IPS-20b (cell line): ENCODE data around the gene TDRD3.
"Not testable (repeated sequence)": the region's sequence is repeated elsewhere in the genome, so short reads cannot be mapped to it uniquely, and the experiment has no call there.

ENCODE experiments used
- H3K27ac ChIP-seq: one replicate; pipeline ENCODE4 v1.5.1; 2013; ENCODE audit warnings: low read length
- H3K27me3 ChIP-seq: 2 replicates; pipeline ENCODE4 v1.6.1; 2013; ENCODE audit warnings: mild to moderate bottlenecking, low read length, inconsistent platforms; ENCODE audit not compliant: insufficient read depth
- H3K36me3 ChIP-seq: 2 replicates; pipeline ENCODE4 v1.6.1; 2013; ENCODE audit warnings: low read depth, mild to moderate bottlenecking, inconsistent platforms, low read length, moderate library complexity; ENCODE audit not compliant: insufficient read depth
- H3K4me1 ChIP-seq: 2 replicates; pipeline ENCODE4 v1.6.1; 2013; ENCODE audit warnings: mild to moderate bottlenecking, control low read depth, inconsistent platforms, low read length, moderate library complexity; ENCODE audit not compliant: insufficient read depth
- H3K4me3 ChIP-seq: 2 replicates; pipeline ENCODE4 v1.5.1; 2013; ENCODE audit warnings: mild to moderate bottlenecking, low read length, inconsistent platforms
- H3K9ac ChIP-seq: 2 replicates; pipeline ENCODE4 v1.6.1; 2013; ENCODE audit warnings: low read depth, mild to moderate bottlenecking, inconsistent platforms, low read length, moderate library complexity
- H3K9me3 ChIP-seq: 2 replicates; pipeline ENCODE4 v1.6.1; 2013; ENCODE audit warnings: mild to moderate bottlenecking, low read depth, low read length, inconsistent platforms; ENCODE audit not compliant: insufficient read depth

Gene TDRD3

DNA sequence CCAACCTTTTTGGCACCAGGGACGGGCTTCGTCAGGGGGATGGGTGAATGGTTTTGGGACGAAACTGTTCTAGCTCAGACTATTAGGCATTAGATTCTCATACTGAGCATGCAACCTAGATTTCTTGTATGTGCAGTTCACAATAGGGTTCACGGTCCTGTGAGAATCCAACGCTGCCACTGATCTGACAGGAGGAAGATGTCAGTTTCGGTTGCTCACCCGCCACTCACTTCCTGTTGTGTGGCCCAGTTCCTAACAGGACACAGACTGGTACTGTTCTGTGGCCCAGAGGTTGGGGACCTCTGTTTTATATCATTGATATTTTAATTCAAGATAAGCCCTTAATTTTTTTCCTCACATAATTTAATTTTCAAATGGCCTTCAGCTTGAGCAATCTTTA lies 26.7 kb upstream of the TDRD3 start:
- no peaks in the 10 kb centered on the region for H3K4me1 ChIP-seq
- H3K36me3 ChIP-seq, result no peaks in the 10 kb centered on the region
- H3K27me3 ChIP-seq, result no peaks in the 10 kb centered on the region
- no peak overlapping the region for H3K27ac ChIP-seq
- no peaks in the 10 kb centered on the region for H3K9me3 ChIP-seq
- H3K9ac ChIP-seq, result no peak overlapping the region
- H3K4me3 ChIP-seq, result no peak overlapping the region

DNA sequence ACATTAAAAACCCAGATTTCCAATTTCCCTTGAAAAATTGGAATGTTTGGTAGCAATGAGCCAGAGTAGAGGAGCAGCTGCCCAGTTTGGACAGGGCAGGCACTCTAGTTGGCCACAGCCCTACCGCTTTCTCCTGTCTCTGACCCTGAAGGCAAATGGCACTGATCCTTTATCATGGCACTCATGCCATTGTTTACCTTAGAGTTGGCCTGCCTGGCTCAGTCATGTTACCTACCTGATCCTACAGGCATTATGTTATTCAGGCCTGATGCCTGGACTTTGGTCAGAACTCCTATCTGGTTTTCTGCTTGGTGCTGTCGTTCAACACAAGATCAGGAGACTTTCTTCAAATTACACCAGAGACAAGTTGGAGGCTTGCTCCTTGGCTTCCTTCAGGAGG lies 24.9 kb upstream of the TDRD3 start:
- H3K27me3 ChIP-seq, result no peaks in the 10 kb centered on the region
- no peak overlapping the region for H3K9ac ChIP-seq
- H3K36me3 ChIP-seq, result no peaks in the 10 kb centered on the region
- no peak overlapping the region for H3K27ac ChIP-seq
- no peak overlapping the region for H3K4me3 ChIP-seq
- H3K4me1 ChIP-seq, result no peaks in the 10 kb centered on the region
- no peaks in the 10 kb centered on the region for H3K9me3 ChIP-seq

DNA sequence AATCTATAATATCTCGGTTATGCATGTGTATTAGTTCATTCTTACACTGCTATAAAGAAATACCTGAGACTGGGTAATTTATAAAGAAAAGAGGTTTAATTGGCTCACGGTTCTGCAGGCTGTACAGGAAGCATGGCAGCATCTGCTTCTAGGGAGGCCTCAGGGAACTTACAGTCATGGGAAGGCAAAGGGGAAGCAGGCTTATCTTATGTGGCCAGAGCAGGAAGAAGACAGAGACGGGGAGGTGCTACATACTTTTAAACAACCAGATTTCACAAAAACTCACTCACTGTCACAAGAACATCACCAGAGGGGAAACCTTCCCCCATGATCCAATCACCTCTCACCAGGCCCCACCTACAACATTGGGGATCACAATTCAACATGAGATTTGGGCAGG lies 17.7 kb upstream of the TDRD3 start:
- not testable (repeated sequence) for H3K27ac ChIP-seq, H3K4me3 ChIP-seq, H3K27me3 ChIP-seq, H3K36me3 ChIP-seq, H3K4me1 ChIP-seq, H3K9ac ChIP-seq, H3K9me3 ChIP-seq

DNA sequence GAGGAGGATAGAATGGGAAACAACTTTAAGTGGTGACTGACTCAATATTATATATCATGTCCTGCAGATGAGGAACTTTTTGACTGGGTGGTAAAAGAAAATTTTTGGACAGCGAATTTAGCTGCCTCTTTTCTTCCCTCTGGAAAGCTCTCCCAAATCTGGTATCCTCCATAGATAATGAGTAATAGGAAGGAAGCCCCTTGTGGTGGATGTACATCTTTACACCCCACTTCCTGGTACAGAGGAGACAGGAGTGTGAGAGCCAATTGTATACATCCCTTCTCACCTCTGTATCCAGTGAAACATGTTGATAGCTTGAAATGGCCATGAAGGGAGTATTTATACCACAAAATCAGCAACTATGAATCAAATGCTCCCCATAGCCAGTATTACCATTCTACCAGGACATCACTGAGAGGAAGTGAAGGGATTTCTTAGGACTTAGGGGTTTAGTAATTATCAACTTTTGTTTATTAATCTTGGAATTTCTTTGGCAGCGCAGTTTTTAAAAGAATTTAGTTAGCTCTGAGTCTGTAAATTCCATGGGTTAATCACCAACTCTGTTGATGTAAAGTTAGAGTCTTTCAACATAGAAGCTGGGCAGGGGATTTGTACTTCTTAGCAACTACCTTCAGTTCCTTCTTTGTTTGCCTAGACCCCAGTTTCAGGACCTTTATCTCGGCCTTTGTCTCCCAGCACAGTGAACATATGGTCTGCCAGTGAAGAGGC lies 17.0 kb upstream of the TDRD3 start:
- Histone ChIP-seq H3K4me3 (no peak overlapping the region), H3K4me1 (no peaks in the 10 kb centered on the region), H3K9ac (no peak overlapping the region), H3K27me3 (no peaks in the 10 kb centered on the region), H3K9me3 (no peaks in the 10 kb centered on the region), H3K36me3 (no peaks in the 10 kb centered on the region), H3K27ac (no peak overlapping the region)

DNA sequence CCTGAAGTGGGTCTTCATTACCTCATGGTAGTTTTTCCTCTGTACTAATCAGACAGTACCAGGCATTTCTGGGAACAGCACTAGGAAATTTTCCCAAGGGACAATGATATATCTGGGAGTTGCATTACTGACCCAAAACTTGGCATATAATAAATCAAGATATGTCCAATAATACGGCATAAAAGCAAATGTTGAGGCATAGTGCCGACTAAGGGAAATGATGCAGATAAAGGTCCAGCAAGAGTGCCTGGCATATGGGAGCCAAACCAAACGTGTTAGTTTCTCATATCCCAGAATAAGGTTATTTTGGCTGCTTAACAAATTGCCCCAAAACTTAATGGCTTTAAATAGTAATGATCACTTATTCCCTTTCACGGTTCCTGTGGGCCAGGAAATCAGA lies 12.1 kb upstream of the TDRD3 start:
- Histone ChIP-seq H3K4me1 (no peaks in the 10 kb centered on the region), H3K36me3 (no peaks in the 10 kb centered on the region), H3K27me3 (no peaks in the 10 kb centered on the region), H3K9ac (no peak overlapping the region), H3K9me3 (no peaks in the 10 kb centered on the region), H3K27ac (no peak overlapping the region), H3K4me3 (no peak overlapping the region)

DNA sequence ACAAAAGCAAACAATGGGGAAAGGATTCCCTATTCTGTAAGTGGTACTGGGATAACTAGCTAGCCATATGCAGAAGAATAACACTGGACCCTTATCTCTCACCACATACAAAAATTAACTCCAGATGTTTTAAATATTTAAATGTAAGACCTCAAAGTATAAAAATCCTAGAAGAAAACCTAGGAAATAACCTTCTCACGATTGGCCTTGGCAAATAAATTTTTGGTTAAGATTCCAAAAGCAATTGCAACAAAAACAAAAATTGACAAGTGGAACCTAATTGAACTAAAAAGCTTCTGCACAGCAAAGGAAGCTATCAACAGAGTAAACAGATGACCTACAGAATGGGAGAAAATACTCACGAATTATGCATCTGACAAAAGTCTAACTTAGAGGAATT lies 10.8 kb upstream of the TDRD3 start:
- no peaks in the 10 kb centered on the region for H3K36me3 ChIP-seq
- no peak overlapping the region for H3K9ac ChIP-seq
- H3K27me3 ChIP-seq, result no peaks in the 10 kb centered on the region
- no peaks in the 10 kb centered on the region for H3K4me1 ChIP-seq
- no peaks in the 10 kb centered on the region for H3K9me3 ChIP-seq
- H3K27ac ChIP-seq, result no peak overlapping the region
- no peak overlapping the region for H3K4me3 ChIP-seq

DNA sequence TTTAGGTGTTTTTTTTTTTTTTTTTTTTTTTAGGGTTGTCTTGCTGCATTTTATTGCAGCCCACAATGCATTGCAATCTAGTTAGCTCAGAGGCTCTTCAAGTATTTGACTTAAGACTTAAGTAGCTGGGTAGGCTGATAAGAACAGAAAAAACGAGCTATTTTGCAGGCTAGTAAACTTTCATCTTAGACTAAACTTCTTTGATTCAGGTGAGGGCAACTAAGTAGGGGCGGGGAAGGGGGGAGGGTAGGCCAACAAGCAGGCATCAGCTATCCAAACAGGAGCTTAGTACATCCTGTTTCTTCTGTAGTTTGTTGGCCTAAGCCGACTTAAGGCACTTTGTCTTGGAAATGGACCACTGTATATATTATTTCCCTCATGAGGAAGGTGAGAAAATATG lies 4.9 kb upstream of the TDRD3 start:
- H3K27ac ChIP-seq, result no peak overlapping the region
- no peak overlapping the region for H3K9ac ChIP-seq
- H3K36me3 ChIP-seq, result no peaks in the 10 kb centered on the region
- H3K4me3 ChIP-seq, result no peak overlapping the region
- H3K4me1 ChIP-seq, result 0 out of 2 replicates have a peak, but pooled peaks cover 3% of the 10 kb centered on the region
- no peaks in the 10 kb centered on the region for H3K9me3 ChIP-seq
- no peaks in the 10 kb centered on the region for H3K27me3 ChIP-seq

DNA sequence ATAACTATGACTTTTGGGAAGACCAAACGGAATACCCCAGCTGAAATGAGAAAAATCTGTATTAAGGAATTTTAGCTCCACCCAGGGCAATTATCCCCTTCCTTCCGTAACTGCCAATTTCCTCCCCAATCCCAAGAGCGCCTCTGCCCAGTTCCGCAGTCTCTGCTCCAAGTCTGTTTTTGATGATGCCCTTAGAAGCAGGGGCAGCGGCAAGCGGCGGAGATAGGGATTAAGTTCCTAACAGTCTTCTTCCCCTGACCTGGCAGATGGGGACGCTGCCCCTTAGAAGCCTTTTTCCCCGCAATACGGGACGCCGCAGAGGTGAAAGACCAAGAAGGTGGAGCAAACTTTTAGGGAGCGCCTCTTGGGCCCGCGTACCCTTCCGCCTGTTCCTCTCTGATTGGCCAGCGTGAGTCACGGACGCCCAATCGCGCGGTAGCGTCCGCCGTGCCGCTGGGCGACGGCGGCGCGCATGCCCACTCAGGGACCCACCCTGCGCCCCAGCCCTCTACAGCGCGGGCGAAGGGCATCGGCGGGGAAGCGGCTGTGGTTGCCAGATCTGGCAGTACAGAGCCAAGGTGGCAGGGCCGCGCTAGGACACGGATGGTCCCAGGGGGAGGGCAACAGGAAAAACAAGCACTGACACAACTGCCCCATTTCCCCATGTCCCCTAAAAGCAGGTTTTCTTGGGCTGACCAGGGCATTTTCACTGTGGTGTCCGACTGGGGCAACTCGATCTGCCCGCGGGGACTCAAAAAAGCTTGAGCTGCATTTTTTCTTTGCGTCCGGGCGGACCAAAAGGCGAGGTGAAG lies 843 bp upstream of the TDRD3 start:
- Histone ChIP-seq H3K27me3 (no peaks in the 10 kb centered on the region), H3K9ac (peak overlapping the region; percentile 88; the same call in 1 of the 2 replicates), H3K4me3 (peak overlapping the region; percentile 76), H3K27ac (no peak overlapping the region), H3K36me3 (no peaks in the 10 kb centered on the region), H3K4me1 (peaks cover 19% of the 10 kb centered on the region; the same call in 1 of the 2 replicates), H3K9me3 (no peaks in the 10 kb centered on the region)

DNA sequence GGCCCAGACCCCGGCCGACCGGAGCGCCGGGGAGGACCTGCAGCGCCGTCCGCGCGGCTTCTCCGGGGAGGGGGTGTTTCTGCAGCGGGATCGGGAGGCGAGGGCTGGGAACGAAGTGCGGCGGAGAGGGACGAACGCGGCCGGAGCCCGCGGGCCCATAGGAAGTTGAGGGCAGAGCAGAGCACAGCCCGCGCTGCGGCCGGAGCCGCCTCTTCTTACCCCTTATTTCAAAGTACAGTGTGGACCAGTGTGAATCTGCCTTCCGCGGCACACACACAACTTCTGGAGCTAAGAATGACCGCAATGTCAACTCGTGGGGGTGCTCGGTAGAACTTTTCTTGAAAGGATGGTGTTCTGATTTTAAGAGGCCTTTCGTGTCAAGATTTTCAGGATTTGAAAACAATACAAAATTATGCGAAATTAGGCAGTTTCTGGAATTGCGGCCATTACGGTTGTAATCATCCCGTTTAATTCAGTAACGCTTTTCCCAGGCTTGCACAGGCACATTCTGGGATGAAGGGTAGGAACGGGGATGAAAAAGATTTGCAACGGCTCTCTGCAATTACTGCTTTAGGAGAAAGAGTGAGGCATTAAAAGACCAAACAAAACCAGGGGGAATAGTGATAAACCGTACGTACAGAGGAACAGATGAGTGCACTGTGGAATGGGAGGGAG lies 821 bp downstream of the TDRD3 start:
- Histone ChIP-seq H3K4me1 (peaks cover 16% of the 10 kb centered on the region; the same call in 1 of the 2 replicates), H3K9ac (peak overlapping the region; percentile 91), H3K27me3 (no peaks in the 10 kb centered on the region), H3K27ac (peak overlapping the region; percentile 53), H3K36me3 (no peaks in the 10 kb centered on the region), H3K9me3 (no peaks in the 10 kb centered on the region), H3K4me3 (peak overlapping the region; percentile 88)

DNA sequence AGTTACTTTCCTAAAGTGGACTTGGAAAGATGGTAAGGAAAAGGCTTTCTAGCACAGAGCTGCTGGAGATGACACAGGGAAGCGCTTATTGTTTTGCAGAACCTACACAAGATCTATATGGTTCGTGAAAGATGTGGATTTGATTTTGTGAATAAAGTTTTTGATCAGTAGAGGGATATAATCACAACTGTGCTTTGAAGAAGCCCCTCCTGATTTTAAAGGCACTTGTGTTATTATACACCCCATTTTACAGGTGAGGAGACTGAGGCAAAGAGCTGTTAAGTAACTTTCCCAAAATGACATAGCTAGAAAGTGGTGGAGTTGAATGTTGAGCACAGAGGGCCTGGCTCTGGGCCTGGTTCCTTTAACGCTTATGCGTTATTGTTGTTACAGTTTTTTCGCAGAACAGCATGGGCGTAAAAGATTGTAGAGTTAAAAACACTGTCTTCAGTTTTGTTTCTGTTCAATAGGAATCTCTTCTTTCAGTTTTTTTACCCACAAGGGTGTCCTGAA lies 1.4 kb downstream of the TDRD3 start:
- Histone ChIP-seq H3K27ac (no peak overlapping the region), H3K4me3 (peak overlapping the region; percentile 88), H3K36me3 (no peaks in the 10 kb centered on the region)

DNA sequence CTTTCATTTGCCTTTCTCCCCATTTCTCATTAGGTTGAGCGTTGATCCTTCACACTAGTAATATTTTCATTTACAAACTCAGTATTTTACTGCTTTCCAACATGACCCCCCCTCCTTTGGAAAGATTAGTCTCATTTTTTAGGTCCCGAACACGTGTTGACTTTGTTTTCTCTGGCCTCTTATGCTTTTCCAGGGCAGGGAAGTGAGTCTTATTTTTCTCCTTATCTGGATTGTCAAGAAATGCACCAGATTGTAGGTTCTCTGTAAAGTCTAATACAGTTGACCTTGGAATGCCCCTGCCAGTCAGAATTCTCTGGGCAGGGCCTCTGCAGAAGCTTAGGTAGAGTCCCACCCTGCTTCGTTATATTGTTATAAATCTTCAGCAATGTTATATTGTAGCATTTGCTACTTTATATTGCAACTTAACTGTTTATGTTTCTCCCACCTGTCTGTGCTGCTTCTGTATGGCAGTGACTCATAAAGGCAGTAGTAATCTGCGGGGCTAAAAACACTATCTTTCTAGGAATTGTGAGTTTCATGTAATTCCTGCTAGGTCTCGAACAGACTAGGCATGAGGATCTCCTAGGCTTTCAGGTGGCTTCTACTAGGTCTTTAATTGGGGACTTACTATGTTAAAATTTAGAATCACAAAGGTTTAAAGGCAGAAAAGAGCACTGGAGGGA lies 2.0 kb downstream of the TDRD3 start:
- Histone ChIP-seq H3K27me3 (no peaks in the 10 kb centered on the region), H3K9ac (peak overlapping the region; percentile 91; the same call in 1 of the 2 replicates), H3K4me3 (peak overlapping the region; percentile 88), H3K27ac (no peak overlapping the region), H3K9me3 (no peaks in the 10 kb centered on the region), H3K36me3 (no peaks in the 10 kb centered on the region), H3K4me1 (peaks cover 16% of the 10 kb centered on the region; the same call in 1 of the 2 replicates)

More for the DNA sequence above, 1.4 kb downstream of the TDRD3 start:
- Histone ChIP-seq H3K9me3 (no peaks in the 10 kb centered on the region), H3K9ac (peak overlapping the region; percentile 91; the same call in 1 of the 2 replicates), H3K27me3 (no peaks in the 10 kb centered on the region), H3K4me1 (peaks cover 16% of the 10 kb centered on the region; the same call in 1 of the 2 replicates)
